HEK293T (cell line): ENCODE measurements around the gene PXMP4.

Source experiments
- ARNT ChIP-seq: fragments of 450-650 bp; IDR thresholded peaks from 2 replicates; pipeline ENCODE4 v1.6.1; 2017; ENCODE audit warnings: mild to moderate bottlenecking
- BHLHE40 ChIP-seq: fragments of 450-650 bp; IDR thresholded peaks from 2 replicates; pipeline ENCODE4 v1.6.1; 2016; ENCODE audit warnings: mild to moderate bottlenecking, moderate library complexity, borderline replicate concordance
- ELF4 ChIP-seq: fragments of 450-650 bp; IDR thresholded peaks from 2 replicates; pipeline ENCODE4 v1.6.1; 2017; ENCODE audit warnings: antibody characterized with exemption
- FOXA1 ChIP-seq: fragments of 450-650 bp; IDR thresholded peaks from 2 replicates; pipeline ENCODE4 v1.6.1; 2016; ENCODE audit warnings: mild to moderate bottlenecking
- FOXK2 ChIP-seq: fragments of 450-650 bp; IDR thresholded peaks from 2 replicates; pipeline ENCODE4 v1.6.1; 2016; ENCODE audit warnings: mild to moderate bottlenecking
- FOXM1 ChIP-seq: fragments of 450-650 bp; IDR thresholded peaks from 2 replicates; pipeline ENCODE4 v1.6.1; 2017; ENCODE audit warnings: mild to moderate bottlenecking, borderline replicate concordance
- HDGF ChIP-seq: fragments of 450-650 bp; IDR thresholded peaks from 2 replicates; pipeline ENCODE4 v1.6.1; 2017; ENCODE audit warnings: antibody characterized with exemption, borderline replicate concordance
- L3MBTL2 ChIP-seq: fragments of 450-650 bp; conservative IDR thresholded peaks from 2 replicates; pipeline ENCODE4 v1.6.1; 2016; ENCODE audit warnings: mild to moderate bottlenecking
- NFRKB ChIP-seq: fragments of 450-650 bp; IDR thresholded peaks from 2 replicates; pipeline ENCODE4 v1.6.1; 2016; ENCODE audit warnings: mild to moderate bottlenecking, moderate library complexity
- SP1 ChIP-seq: fragments of 450-650 bp; IDR thresholded peaks from 2 replicates; pipeline ENCODE4 v1.6.1; 2017
- SUZ12 ChIP-seq: fragments of 450-650 bp; IDR thresholded peaks from 2 replicates; pipeline ENCODE4 v1.6.1; 2016; ENCODE audit warnings: mild to moderate bottlenecking
- TARDBP ChIP-seq: fragments of 450-650 bp; IDR thresholded peaks from 2 replicates; pipeline ENCODE4 v1.6.1; 2016
- ZNF384 ChIP-seq: fragments of 450-650 bp; IDR thresholded peaks from 2 replicates; pipeline ENCODE4 v1.6.1; 2016

DNA sequence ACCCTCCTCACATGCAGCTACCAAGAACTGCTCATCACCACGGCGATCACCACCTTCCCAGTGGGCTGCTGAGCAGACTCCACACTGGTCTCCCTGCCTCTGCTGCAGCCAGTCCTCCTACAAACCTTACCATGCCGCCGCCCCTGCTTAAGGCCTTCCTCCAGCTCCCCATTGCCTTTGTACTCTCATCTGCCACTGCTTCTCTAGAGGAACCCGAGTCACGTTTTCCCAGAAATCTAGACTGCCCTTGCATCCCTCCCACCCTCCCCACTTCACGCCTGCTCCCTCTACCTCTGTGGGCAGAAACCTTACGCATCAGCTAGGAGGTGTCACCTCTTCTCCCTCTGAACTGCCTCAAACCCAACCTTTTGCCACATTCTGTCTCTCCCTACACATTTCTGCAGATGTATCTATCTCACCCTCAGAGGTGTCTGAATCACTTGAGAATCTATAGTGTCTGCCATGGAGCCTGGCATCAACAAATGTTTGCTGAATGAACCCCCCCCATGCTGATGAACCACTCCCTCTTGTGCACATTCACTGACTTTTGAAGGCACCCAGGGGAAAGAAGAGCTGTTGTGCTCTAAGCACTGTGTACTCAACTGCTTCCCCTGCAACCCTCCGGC is 38.3 kb downstream of the PXMP4 start:
- TF ChIP-seq TARDBP = no peak
- TF ChIP-seq FOXM1 = no peak
- no peak for TF ChIP-seq SUZ12
- TF ChIP-seq SP1 = no peak
- TF ChIP-seq BHLHE40 = no peak
- TF ChIP-seq FOXA1 = no peak
- TF ChIP-seq HDGF = no peak
- TF ChIP-seq FOXK2 = no peak
- no peak for TF ChIP-seq ELF4
- TF ChIP-seq L3MBTL2 = no peak
- TF ChIP-seq NFRKB = no peak
- TF ChIP-seq ARNT = no peak
- TF ChIP-seq ZNF384 = no peak
